HG03045 (cell line): ENCODE results near the gene FBLN1.
"Not testable (repeated sequence)": the region's sequence is repeated elsewhere in the genome, so short reads cannot be mapped to it uniquely, and the experiment has no call there.

Experiments used
- ATAC-seq: cut with Tn5 transposase; IDR thresholded peaks from one replicate; pipeline ENCODE4 v1.9.1; 2021; ENCODE audit warnings: mild to moderate bottlenecking, moderate library complexity; ENCODE audit not compliant: unreplicated experiment

The FBLN1 gene, protein sequence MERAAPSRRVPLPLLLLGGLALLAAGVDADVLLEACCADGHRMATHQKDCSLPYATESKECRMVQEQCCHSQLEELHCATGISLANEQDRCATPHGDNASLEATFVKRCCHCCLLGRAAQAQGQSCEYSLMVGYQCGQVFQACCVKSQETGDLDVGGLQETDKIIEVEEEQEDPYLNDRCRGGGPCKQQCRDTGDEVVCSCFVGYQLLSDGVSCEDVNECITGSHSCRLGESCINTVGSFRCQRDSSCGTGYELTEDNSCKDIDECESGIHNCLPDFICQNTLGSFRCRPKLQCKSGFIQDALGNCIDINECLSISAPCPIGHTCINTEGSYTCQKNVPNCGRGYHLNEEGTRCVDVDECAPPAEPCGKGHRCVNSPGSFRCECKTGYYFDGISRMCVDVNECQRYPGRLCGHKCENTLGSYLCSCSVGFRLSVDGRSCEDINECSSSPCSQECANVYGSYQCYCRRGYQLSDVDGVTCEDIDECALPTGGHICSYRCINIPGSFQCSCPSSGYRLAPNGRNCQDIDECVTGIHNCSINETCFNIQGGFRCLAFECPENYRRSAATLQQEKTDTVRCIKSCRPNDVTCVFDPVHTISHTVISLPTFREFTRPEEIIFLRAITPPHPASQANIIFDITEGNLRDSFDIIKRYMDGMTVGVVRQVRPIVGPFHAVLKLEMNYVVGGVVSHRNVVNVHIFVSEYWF

DNA sequence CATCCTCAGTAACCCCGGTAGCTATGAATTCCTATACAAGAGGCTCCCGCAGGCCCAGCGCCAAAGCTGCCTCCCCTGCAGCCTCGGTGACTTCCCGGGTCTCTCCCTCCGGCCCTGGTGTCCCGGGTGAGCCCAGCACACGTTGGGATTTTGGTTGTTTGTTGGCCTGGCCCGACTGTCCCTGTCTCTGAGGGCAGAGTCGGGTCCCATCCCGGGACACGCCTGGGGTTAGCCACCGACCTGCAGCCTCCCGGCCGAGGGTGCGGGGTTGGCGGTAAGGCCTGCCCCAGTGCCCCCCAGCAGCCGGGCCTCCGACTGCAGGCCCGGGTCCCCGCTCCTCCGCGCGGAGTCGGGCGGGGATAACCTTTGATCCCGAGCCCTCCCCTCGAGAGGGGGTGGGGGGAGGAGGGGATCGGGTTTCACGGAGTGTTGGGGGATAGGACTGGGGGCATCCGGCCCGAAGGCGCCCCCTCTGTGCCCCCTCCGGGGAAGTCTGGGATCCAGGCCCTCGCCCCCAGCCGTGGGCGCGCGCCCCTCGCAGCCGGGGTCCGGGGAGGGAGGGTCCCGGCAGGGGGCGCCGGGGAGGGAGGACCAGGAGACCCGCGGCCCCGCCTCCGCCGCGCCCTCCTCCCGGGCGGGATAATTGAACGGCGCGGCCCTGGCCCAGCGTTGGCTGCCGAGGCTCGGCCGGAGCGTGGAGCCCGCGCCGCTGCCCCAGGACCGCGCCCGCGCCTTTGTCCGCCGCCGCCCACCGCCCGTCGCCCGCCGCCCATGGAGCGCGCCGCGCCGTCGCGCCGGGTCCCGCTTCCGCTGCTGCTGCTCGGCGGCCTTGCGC is at the start of gene FBLN1:
FBLN1 (plus strand) TSS at position 669 of the 835 bp plus-strand sequence; CDS start at position 772, 103 bp downstream.
- no peak for ATAC-seq

DNA sequence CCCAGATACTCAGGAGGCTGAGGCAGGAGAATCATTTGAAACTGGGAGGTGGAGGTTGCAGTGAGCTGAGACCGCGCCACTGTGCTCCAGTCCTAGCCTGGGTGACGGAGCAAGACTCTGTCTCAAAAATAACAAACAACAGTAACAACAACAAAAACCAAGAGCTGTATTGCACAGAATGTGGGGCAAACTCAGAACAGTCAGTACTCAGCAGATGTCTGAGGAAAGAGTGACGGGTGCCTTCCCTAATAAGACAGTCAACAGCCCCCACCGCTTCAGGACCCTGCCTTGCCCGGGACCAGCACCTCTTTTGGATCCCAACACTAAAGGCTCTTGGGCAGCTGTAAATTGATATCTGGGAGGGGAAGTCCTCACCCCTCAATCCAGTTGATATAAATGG is 48.9 kb upstream of the FBLN1 start:
- no peak for ATAC-seq

DNA sequence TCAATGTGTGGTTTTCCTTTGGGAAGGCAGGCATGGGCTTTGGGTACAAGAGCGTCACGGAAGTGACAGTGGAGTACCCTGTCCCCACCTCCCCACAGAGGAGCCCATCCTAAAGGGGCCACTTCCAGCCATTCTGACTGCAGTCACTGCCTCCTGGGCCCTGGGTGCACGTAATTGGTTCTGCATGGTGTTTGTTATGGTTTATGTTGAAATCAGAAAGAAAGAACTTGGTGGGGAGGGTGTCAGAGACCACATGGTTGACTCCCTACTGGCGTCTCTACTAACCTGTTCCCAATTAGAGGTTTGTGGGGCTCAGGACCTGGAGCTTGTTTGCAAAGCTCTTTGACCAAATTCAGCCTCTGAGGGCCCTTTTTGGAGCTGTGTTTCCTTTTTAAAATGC is 48.4 kb upstream of the FBLN1 start:
- no peak for ATAC-seq

DNA sequence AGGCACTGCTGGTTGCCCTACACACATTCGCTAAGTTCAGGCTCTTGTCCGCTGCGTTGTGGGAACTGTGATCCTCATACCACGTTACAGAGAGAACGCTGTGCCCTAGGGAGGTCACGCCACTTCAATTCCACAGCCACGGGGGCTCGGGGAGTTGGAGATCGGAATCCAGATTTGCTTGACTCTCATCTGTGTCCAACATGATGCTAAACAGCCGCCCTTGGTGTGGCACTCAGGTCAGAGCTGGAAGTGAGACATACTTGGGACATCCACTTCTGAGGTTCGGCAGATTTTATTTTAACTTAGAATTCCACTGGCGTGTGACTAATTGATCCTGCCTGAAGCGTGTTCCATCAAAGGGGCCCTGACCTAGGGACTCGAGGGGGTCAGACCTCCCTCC is 47.5 kb upstream of the FBLN1 start:
- no peak for ATAC-seq

DNA sequence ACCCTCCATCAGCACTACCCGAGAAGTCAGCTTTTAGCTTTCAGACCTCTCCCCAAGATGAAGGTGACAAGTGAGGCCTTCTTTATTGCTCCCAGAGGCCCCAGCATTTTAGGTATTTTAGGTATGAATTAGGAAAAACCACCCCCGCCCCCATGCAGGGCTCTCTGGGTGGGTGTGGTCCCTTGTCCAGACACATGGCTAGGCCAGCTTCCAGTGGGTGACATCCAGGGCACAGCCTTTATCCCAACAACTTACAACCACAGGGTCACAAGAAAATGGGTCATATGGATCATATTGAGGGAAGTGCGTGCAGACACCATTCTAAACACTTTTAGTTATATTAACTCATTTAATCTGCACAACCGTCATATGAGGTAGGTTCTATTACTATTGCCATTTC is 47.1 kb upstream of the FBLN1 start:
- no peak for ATAC-seq

DNA sequence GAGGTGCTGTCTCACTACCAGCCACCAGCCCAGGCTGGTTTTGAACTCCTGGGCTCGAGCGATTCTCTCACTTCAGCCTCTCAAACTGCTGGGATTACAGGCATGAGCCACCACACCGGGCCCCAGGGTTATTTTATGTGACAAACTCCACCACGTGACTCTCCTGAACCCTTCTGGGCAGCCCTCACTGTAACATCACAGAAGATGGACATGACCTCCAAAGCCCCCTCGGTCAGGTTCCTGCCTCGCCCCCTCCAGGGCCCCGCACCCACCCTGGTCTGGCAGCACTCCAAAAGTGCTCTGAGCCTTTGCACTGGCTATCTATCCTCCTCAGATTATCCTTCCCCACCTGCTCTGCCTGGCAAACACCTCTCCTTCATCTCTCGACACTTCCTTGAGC is 45.9 kb upstream of the FBLN1 start:
- ATAC-seq, result no peak

DNA sequence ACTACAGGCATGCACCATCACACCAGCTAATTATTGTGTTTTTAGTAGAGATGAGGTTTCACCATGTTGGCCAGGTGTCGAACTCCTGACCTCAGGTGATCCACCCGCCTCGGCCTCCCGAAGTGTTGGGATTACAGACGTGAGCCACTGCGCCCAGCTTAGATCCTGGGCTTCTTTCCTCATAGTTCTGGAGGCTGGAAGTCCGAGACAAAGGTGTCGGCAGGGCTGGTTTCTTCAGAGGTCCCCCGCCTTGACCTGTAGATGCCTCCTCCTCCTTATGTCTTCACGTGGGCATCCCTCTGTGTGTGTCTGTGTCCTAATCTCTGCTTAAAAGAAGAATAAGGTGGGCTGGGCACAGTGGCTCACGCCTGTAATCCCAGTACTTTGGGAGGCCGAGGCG is 44.2 kb upstream of the FBLN1 start:
- ATAC-seq, result no peak

DNA sequence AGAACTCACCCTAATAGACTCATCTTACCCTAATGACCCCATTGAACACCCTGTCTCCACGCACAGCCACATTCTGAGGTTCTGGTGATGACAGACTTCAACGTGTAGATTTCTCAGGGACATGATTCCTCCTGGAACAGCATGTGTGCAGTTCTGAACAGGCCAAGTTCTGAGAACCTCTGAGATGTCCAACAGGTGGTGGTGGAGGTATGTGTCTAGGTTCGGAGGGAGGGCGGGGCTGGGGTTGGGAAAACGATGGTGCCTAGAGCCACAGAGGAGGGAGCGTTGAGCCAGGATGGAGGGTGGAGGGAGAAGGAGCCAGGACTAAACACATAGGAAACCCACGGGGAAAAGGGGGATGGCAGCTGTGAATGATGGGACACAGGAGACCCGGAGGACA is 43.4 kb upstream of the FBLN1 start:
- no peak for ATAC-seq

DNA sequence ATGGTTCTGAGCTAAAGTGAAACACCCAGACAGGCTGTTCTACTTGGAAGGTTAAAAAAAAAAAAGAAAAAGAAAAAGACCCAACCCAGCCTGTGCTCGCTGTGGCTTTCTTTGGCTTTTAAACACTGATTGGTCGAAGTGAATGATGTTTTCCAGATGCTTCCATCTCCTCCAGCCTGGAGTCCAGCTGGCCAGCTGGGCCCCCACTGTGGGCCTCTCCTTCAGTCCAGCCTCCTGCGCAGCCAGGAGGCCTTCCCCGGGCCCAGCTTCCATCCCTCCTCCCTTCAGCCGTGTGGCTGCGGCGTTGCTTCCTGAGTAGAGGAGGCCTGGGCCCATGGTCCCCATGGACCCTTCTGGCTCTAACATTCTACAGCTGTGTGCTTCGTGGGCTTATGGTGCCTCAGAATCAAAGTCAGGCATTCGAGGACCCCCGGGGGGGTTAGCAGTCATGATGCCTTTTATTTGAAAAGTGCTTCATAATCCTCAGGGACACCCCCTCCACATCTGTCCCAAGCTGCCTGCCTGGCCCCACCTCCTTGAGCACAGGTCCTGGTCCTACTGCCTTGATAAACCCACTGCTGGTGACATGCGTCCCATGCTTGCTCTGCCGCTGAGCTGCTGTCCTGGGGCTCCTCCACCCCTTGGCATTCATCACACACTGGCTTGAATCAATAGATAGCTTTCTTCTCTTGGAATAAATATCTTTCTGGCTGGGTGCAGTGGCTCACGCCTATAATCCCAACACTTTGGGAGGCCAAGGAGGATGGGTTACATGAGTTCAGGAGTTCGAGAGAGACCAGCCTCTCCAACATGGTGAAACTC is 42.2 kb upstream of the FBLN1 start:
- no peak for ATAC-seq

DNA sequence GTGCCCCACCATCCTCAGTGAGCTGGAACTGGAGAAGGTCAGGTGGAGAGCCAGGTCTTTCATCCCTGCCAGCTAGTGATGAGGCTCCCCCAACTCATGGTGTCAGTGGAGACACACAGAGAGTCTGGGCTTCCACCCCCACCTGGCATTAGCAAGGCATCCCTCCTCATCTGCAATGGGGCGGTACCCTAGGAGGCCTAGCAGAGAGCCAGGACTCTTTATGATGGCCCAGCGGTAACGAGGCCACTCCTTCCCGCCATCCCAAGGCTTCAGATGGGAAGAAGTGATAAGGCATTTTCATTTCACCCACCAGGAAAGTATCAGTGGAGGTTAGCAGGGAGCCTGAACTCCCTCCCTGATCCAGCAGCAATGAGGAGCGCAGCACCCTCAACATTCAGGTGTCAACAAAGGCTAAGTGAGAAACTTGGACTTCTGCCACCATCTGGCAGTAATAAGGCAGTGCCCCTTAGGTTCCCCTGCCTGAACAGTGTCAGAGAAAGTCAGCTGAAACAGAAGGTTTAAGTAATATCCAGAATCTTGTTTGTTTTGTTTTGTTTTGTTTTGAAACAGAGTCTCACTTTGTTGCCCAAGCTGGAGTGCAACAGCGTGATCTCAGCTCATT is 40.5 kb upstream of the FBLN1 start:
- ATAC-seq, result no peak

DNA sequence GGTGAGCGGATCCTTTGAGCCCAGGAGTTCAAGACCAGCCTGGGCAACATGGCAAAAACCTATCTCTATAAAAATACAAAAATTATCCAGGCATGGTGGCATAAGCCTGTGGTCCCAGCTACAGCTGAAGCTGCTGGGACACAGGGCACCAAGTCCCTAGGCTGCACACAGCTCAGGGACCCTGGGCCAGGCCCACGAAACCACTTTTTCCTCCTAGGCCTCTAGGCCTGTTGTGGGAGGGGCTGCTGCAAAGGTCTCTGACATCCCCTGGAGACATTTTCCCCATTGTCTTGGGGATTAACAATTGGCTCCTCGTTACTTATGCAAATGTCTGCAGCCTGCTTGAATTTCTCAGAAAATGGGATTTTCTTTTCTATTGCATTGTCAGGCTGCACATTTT is 39.0 kb upstream of the FBLN1 start:
- ATAC-seq, result not testable (repeated sequence)

DNA sequence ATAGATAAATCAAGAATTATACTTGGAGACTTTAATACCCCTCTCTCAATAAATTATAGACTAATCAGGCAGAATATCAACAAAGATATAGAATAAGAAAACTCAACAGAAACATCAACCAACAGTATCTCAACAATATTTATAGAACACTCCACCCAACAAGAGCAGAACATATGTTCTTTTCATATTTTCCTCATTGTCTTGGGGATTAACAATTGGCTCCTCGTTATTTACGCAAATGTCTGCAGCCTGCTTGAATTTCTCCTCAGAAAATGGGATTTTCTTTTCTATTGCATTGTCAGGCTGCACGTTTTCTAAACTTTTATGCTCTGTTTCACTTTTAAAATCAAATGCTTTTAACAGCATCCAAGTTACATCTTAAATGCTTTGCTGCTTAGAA is 37.0 kb upstream of the FBLN1 start:
- ATAC-seq, result no peak

DNA sequence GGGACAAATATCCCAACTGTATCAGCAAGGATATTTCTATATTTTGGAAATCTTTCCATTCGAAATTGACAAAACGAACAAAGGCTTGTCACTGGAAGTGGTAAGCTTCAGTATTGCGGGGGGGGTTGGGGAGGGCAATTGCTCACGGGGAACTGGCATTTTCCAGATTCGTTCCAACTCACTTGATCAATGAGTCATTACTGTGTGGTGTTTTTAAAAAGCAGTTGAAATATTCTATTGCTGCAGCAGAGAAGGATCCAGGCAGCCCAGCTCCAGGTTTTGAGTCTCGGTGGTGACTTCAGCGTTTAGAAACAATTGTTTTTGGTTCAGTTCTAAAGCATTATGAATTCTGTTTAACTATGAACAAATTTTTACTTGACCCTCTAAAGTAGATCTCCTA is 33.8 kb upstream of the FBLN1 start:
- ATAC-seq, result no peak

DNA sequence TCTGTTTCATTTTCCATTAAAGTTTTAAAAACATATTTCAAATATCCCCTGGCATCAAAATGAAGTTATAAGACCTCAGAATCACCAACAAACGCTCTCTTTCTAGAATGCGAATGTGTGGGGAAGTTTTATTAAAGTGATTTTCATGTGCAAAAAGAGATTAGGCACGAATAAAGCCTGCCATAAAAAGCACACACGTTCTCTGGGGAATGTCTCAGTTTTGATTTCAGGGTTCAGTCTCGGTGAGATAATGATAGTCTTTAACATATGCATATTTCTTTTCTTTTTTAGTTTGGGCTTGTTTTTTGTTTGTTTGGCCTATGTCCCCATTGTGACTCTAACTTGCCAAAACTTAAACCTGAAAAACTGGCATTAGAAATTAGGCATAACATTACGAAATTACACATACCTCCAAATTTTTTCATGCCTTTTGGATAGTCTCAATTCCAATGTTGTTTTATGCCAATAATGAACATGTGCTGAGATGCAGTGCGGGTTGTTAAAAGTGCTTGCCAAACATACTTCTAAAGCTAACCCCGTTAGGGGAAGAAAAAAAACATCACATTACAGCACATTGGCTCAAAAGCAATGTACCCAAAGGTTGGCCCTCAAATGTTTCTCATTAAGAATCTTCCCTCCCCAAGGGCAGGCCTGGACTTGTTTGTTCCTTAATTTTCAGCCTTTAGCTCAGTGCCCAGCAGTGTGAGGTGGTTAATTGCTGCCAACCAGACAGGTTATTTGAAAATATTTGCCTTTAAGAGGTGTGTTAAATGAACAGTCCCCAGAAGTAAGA is 33.2 kb upstream of the FBLN1 start:
- no peak for ATAC-seq

DNA sequence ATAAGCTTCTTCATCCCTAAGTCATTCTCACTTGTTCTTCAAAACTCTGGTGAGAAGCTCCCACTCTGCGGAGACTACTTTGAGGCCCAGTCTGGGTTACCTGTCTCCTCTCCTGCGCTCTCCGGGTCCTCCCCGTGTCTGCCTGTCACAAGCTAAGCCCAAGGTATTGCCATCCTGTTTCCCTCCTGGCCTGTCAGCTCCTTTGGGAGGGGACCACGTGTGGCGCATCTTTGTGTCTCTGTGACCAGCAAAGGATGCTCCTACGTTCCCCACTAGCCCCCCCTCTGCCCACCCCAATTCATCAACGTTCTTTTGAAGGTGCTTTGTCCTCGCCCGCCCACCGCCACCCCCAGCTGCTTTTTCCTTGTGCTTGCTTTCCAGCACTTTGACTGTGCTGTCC is 31.8 kb upstream of the FBLN1 start:
- no peak for ATAC-seq

DNA sequence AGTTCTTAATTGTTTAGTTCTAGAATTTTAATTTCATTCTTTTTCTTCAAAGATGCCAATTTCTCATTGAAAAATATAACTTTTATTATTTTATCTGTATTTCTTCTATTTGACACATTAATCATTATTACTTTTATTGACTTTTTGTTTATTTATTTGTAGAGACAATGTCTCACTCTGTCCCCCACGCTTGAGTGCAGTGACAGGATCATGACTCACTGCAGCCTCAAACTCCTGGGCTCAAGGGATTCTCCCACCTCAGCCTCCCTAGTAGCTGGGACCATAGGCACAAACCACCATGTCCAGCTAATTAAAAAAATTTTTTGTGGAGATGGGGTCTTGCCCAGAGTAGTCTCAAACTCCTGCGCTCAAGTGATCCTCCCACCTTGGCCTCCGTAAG is 30.3 kb upstream of the FBLN1 start:
- no peak for ATAC-seq

DNA sequence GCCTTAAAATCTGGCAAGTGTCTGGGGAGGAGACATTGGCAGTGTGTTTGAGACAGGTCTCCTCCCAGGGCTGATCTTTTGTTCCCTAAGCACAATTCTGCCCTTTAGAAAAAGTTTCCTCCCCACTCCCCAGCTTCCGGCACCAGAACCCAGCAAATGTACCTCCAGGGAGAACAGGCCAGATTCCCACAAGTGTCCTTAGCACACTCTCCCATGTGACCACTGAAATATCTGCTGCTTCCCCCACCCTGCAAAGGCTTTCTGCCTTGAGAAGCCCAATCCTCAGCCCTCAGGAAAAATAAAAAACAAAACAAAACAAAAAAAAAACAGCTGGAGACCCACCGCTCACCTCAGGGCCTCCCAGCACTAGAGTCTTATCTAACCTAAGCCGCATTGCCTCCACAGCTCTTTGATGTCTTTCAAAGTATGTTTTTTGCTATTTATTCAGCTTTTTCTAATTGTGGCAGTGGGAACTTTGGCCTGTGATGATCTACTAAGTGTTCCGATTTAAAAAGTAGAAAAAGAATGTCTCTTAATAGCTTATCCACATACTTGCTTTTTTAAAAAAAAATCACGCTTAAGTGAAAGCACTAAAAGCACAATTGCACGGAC is 29.0 kb upstream of the FBLN1 start:
- no peak for ATAC-seq

DNA sequence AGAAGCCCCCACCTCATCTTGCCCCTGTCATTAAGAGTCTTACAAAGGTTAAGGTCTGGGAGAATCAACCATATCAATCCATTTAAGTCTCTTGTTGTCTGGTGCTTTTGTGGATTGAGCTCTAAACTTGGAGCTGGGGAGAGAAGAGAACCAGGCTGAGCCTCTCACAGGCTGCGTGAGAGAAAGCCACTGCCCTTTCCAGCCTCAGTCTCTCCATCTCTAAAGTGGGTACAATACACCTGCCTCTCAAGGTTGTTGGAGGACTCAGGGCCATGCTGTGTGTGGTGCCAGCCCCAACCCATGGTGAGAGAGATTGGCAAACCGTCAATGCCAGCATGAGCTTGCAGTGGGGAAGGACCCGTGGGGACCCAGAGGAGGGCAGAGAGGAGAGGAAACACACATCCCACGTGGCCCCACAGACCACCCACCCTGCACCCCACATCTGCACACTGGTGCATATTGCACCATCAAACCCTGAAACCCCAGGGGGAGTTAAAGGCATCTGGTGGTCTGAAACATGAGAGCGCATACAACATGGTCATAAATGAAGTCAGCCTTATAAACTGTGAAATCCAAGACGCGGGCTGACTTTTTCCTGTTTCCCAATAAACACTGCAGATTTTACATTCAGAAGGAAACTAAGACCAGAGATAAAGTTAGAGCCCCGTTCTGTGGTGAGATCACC is 27.5 kb upstream of the FBLN1 start:
- no peak for ATAC-seq
